SH-SY5Y (cell line): ENCODE data around the gene MOB3B.

Experiments used
- GATA2 ChIP-seq: IDR thresholded peaks from 2 replicates; pipeline ENCODE4 v1.6.1; 2011; ENCODE audit warnings: mild to moderate bottlenecking, low read depth, low read length
- GATA3 ChIP-seq: IDR thresholded peaks from 2 replicates; pipeline ENCODE4 v1.6.1; 2011; ENCODE audit warnings: low read depth, mild to moderate bottlenecking, low read length, moderate library complexity

Gene MOB3B

DNA sequence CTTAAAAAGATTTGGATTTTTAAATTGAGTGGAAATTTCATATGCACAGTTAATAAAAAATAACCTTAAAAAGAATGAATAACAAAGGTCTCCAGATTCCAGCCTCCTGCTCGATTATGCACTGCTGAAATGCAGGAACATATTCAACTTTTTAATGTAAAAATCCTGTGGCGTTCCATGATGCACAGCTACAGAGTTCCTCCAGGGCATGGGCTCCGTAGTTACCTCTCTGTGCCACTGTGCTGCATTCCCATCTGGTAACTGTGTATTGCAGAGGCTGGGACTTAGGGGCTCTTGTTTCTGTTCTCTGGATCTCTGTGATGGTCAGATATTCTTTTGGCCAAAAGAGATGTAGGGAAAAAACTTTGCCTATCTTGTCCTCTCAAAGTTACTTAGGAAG is 201.1 kb downstream of the MOB3B start:
- TF ChIP-seq GATA2 (no peak), GATA3 (no peak)

GRCh38 chr9:27311184-27311583 is 218.4 kb downstream of the MOB3B start:
- no peak for TF ChIP-seq GATA3
- TF ChIP-seq GATA2: no peak

DNA sequence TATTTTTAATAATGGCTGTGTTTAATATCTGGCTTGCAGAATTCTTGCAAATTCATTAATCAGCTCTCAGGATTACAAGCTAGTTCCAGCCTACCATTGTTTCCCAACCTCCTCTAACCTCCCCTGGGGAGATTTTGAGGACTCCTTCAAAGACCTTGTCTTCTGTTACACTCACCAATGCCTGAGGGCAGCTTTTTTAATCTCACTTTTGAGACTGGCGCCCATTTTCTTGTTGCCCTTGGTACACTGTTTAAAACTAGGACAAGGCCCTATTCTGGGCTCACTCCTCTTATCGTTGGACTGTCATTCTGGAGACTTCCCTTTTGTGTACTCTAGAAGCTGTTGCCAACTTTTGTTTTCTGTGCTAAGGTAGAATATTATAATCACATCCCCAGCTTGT is 219.0 kb downstream of the MOB3B start:
- TF ChIP-seq GATA2: no peak
- no peak for TF ChIP-seq GATA3

DNA sequence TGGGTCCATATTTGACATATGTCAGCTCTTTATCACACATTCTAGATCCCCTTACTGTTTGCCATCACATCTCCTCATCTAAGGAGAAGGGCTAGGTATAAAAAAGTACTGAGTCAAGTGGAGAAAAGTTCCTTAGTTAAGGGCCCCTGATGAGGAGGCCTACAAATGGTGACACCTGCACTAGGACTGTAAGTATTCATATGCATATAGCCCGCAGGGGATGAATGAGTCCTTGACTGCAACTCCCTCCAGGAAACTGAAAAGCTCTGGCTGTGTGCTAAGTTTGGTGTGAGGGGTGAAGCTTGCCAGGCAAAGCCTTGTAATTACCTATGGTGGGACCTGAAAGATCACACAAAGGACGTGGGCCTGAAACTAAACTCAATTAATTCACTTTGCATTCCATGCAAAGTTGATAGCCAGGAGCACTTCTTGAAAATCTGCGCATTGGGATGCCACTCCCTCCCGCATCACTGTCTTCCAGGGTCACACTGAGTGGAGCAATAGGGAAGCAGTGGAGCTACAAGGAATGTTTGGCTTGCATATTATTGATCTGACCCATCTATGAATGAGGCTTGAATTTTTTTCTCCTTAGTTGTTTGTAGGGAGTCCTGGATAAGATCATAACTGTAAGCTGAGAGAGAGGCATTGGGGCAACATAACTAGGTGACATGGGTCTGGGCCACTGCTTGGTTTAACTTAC is 220.8 kb downstream of the MOB3B start:
- TF ChIP-seq GATA2 (no peak), GATA3 (no peak)

- TF ChIP-seq GATA2 (no peak), GATA3 (no peak)
Measured at GRCh38 chr9:27304521-27304920, 225.1 kb downstream of the MOB3B start.

DNA sequence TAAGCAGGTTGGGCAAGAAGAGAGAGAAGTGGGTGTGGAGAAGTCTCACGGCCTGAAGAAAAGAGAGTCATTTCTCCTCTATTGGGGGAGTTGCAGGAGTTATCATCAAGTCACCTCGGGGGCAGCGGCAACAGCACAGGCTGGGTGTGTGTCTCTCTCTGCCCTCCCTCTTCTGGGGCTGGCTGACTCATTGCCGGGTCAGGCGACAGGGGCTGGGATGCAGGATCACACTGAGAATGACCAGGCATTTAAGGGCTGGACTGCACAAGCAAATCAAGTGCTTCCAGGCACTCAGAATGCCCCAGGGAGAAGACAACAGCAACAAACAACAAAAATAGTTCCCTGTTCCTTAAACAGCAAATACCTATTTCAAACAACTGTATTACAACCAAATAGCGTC is 226.4 kb downstream of the MOB3B start:
- no peak for TF ChIP-seq GATA2
- TF ChIP-seq GATA3: no peak

GRCh38 chr9:27297050-27297449 is 232.6 kb downstream of the MOB3B start, which contains the start of gene EQTN:
EQTN (minus strand) TSS chr9:27297150; CDS start chr9:27297055, 95 bp downstream.
- no peak for TF ChIP-seq GATA2
- TF ChIP-seq GATA3: no peak

GRCh38 chr9:27293996-27294395 is 235.6 kb downstream of the MOB3B start:
- TF ChIP-seq GATA3 (no peak), GATA2 (no peak)

- TF ChIP-seq GATA3: no peak
- TF ChIP-seq GATA2: no peak
Measured at GRCh38 chr9:27292659-27293405, 236.8 kb downstream of the MOB3B start.

- TF ChIP-seq GATA2 (no peak), GATA3 (no peak)
Measured at GRCh38 chr9:27291292-27291691, 238.3 kb downstream of the MOB3B start.

GRCh38 chr9:27282269-27282668 is 247.3 kb downstream of the MOB3B start:
- TF ChIP-seq GATA2 (no peak), GATA3 (no peak)

- no peak for TF ChIP-seq GATA3
- no peak for TF ChIP-seq GATA2
Measured at GRCh38 chr9:27280860-27281259, 248.8 kb downstream of the MOB3B start.

GRCh38 chr9:27280249-27280648 is 249.4 kb downstream of the MOB3B start:
- TF ChIP-seq GATA3: no peak

- TF ChIP-seq GATA2: no peak
- no peak for TF ChIP-seq GATA3
Measured at GRCh38 chr9:27279611-27280010, 250.0 kb downstream of the MOB3B start.

DNA sequence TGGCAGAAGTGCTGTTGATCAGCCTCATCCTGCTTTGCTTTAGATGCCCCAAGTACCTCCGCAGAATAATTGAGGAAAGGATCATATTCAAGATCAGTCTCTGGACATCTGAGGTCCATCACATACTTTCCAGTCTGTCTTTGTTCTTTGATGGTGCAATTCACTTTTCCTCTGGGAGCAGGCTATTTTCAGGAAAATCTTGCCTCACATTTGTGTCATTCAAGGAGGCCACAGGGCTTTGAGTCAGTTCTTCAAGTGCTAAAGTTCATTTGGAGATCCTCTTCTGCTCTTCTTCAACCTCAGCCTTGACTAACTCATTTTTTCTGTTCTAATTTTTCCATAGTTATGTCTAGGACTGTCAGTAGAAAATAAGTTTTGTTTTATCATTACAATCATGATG is 251.2 kb downstream of the MOB3B start:
- TF ChIP-seq GATA2 (no peak), GATA3 (no peak)
